Peyer's patch (tissue), 4 donors: ENCODE data around the gene BCKDK. TPM values are rescaled to one million over a fixed set of nuclear protein-coding genes. Genes with fewer than 3 reads are reported as not detected.

Experiments used
- DNase-seq, 3 donors: peaks; one replicate each; pipeline ENCODE4 v3.0.0-alpha.2; 2017 to 2019
- H3K27ac ChIP-seq, 4 donors: fragments of 200-600 bp; sonication (generic); one replicate each; pipeline ENCODE4 v1.5.1; 2016 to 2019
- H3K27me3 ChIP-seq, 2 donors: fragments of 200-600 bp; sonication (generic); one replicate each; pipeline ENCODE4 v1.5.1; 2019
- H3K36me3 ChIP-seq, 3 donors: fragments of 200-600 bp; sonication (generic); one replicate each; pipeline ENCODE4 v1.5.1; 2016 to 2019
- H3K4me1 ChIP-seq, 4 donors: fragments of 200-600 bp; sonication (generic); one replicate each; pipeline ENCODE4 v1.5.1; 2016 to 2019
- H3K4me3 ChIP-seq, 4 donors: fragments of 200-600 bp; sonication (generic); 1 replicate in 3 of 4; 2 replicates in 1 of 4; pipeline ENCODE4 v1.5.1; 2016 to 2019; ENCODE audit warnings: mild to moderate bottlenecking in 1 of 4
- H3K9me3 ChIP-seq, 4 donors: fragments of 200-600 bp; sonication (generic); one replicate each; pipeline ENCODE4 v1.5.1; 2016 to 2019; ENCODE audit warnings: mild to moderate bottlenecking in 1 of 4
- POLR2A ChIP-seq, 2 donors: fragments of 450-650 bp; IDR thresholded peaks; one replicate each; pipeline ENCODE4 v1.5.1; 2017; ENCODE audit warnings: antibody characterized with exemption in 2 of 2, mild to moderate bottlenecking in 2 of 2, moderate library complexity in 2 of 2
- total RNA-seq, 4 donors: library from RNA; depleted of rRNA; stranded (reverse); fragments of >200 nt; gene quantifications; one replicate each; pipeline ENCODE4 v1.1.0, GENCODE V29; 2016
- TF ChIP-seq, protein P1 (sequence below), 6 experiments: fragments of 450-650 bp in 4 of 6; fragments of 200-600 bp in 2 of 6; sonication (generic) in 1 of 6; IDR thresholded peaks; one replicate each; pipeline ENCODE4 v1.5.1; 2017 to 2019; ENCODE audit warnings: antibody characterized with exemption in 6 of 6, mild to moderate bottlenecking in 3 of 6, moderate library complexity in 1 of 6

BCKDK gene
- total RNA-seq, 4 donors from 2014 or later: 30.5 to 71.4 (median 41.8) TPM

DNA sequence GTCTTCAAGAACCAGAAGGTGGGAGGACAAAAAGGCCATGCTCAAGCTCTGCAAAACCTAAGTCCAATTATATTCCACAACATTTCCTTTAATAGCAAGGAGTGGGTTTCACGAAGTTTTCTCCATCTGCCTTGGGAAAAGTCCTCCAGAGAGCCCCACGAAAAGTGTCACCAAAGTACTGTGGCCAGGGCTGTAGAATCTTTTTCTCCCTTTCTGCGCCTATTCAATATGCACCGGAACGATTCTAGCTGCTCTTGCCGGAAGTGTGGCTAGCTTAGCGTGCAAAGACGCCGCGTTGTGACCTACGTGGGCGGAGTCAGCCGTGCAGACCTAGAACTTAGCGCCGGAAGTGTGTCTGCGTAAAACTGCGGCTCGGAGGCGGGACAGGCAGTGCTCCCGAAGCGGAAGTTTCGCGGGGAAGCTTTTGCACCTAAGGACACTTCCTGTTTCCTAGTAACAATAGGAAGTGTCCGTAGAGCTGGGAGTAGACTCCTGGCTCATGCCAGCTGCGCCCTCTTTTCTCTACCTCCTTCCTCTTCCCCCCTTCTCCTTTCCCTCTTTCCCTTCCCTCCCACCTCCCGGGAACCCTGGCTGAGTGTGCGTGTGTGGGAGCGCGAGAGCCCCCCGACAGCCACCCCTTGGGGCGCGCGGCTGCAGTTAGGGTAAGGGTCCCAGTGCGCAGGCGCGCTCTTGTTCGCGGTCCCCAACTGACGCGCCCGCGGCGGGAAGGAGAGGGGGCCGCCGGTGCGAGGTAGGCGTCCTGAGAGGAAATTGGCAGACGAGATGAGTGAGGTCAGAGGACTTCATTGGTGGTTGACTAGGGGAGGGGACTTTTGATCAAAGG, 34.0 kb upstream of the BCKDK start, which contains the start of the genes ZNF646 and ZNF668:
TSS of gene ZNF646 (plus strand) at position 453 of the 844 bp plus-strand sequence. CDS start 1,903 bp downstream, outside the sequence.
TSS of gene ZNF668 (minus strand) at position 271 of the 844 bp plus-strand sequence. CDS start 9,781 bp downstream, outside the sequence.
- Histone ChIP-seq H3K4me3 (peak within 1 kb of the TSS; percentile 76 to 96 (median 93)), H3K9me3 (no peaks in the 10 kb centered on the region), H3K27ac (peak within 1 kb of the TSS; percentile 89 to 96 (median 95)), H3K36me3 (peaks cover 0 to 32% (median 0%) of the 10 kb centered on the region in 3 donors), H3K4me1 (peaks cover 4 to 30% (median 6%) of the 10 kb centered on the region in 4 donors), H3K27me3 (no peaks in the 10 kb centered on the region)
- TF ChIP-seq, protein P1, sequence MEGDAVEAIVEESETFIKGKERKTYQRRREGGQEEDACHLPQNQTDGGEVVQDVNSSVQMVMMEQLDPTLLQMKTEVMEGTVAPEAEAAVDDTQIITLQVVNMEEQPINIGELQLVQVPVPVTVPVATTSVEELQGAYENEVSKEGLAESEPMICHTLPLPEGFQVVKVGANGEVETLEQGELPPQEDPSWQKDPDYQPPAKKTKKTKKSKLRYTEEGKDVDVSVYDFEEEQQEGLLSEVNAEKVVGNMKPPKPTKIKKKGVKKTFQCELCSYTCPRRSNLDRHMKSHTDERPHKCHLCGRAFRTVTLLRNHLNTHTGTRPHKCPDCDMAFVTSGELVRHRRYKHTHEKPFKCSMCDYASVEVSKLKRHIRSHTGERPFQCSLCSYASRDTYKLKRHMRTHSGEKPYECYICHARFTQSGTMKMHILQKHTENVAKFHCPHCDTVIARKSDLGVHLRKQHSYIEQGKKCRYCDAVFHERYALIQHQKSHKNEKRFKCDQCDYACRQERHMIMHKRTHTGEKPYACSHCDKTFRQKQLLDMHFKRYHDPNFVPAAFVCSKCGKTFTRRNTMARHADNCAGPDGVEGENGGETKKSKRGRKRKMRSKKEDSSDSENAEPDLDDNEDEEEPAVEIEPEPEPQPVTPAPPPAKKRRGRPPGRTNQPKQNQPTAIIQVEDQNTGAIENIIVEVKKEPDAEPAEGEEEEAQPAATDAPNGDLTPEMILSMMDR (IDR thresholded peaks at IDR 0.05): peak in 1 of 6 experiments; percentile 12
- peak; percentile 45 to 82 for TF ChIP-seq POLR2A (IDR thresholded peaks at IDR 0.05)
- peak; percentile 98 to 100 (median 99) for DNase-seq

DNA sequence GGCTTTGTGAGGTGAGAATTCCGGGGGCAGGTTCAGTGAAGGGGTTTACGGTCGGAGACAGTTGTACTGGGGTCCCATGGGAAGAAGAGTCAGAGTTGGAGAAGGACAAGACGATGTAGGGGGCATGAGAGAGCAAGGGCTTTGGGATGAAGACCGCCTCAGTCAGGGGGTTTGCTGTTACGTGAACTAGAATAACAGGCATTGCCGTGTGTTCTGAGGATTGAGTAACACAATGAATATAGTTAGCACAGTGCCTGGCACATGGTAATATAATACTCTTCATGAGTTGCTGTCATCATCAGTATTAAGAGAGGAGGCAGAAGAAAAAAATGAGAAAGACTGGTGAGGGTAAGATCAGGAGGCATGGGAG, 33.4 kb upstream of the BCKDK start:
- H3K9me3 ChIP-seq: no peaks in the 10 kb centered on the region
- H3K27ac ChIP-seq: peak overlapping the region; percentile 89 to 96 (median 95)

DNA sequence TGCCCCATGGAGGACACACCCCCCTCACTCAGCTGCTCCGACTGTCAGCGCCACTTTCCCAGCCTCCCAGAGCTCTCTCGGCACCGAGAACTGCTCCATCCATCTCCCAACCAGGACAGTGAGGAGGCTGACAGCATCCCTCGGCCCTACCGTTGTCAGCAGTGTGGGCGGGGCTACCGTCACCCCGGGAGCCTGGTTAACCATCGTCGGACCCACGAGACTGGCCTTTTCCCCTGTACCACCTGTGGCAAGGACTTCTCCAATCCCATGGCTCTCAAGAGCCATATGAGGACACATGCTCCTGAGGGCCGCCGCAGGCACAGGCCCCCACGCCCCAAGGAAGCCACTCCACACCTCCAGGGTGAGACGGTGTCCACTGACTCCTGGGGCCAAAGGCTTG, 31.9 kb upstream of the BCKDK start:
- H3K27me3 ChIP-seq: no peaks in the 10 kb centered on the region
- H3K9me3 ChIP-seq: no peaks in the 10 kb centered on the region
- peaks cover 0 to 52% (median 0%) of the 10 kb centered on the region in 3 donors for H3K36me3 ChIP-seq
- H3K4me1 ChIP-seq: peaks cover 4 to 30% (median 6%) of the 10 kb centered on the region in 4 donors
- no peak overlapping the region for H3K4me3 ChIP-seq
- no peak for DNase-seq
- no peak for TF ChIP-seq POLR2A (IDR thresholded peaks at IDR 0.05)
- TF ChIP-seq, protein P1 (IDR thresholded peaks at IDR 0.05): no peak
- H3K27ac ChIP-seq: no peak overlapping the region

More for the DNA sequence above, 33.4 kb upstream of the BCKDK start:
- H3K4me3 ChIP-seq: peak overlapping the region; percentile 76 to 96 (median 93)
- no peak for DNase-seq
- no peaks in the 10 kb centered on the region for H3K27me3 ChIP-seq
- peaks cover 0 to 38% (median 0%) of the 10 kb centered on the region in 3 donors for H3K36me3 ChIP-seq
- H3K4me1 ChIP-seq: peaks cover 4 to 30% (median 6%) of the 10 kb centered on the region in 4 donors
- TF ChIP-seq, protein P1 (IDR thresholded peaks at IDR 0.05): no peak
- no peak for TF ChIP-seq POLR2A (IDR thresholded peaks at IDR 0.05)

DNA sequence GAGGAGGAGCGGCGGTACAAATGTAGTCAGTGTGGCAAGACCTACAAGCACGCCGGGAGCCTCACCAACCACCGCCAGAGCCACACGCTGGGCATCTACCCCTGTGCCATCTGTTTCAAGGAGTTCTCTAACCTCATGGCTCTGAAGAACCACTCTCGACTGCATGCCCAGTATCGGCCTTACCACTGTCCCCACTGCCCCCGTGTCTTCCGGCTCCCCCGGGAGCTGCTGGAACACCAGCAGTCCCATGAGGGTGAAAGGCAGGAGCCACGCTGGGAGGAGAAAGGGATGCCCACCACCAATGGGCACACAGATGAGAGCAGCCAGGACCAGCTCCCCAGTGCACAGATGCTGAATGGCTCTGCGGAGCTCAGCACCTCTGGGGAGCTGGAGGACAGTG, 31.2 kb upstream of the BCKDK start:
- Histone ChIP-seq H3K27ac (no peak overlapping the region), H3K27me3 (no peaks in the 10 kb centered on the region), H3K4me1 (peaks cover 1 to 30% (median 5%) of the 10 kb centered on the region in 4 donors), H3K4me3 (no peak overlapping the region), H3K9me3 (no peaks in the 10 kb centered on the region), H3K36me3 (peaks cover 0 to 57% (median 0%) of the 10 kb centered on the region in 3 donors)
- TF ChIP-seq POLR2A (IDR thresholded peaks at IDR 0.05): no peak
- TF ChIP-seq, protein P1 (IDR thresholded peaks at IDR 0.05): no peak
- DNase-seq: no peak

DNA sequence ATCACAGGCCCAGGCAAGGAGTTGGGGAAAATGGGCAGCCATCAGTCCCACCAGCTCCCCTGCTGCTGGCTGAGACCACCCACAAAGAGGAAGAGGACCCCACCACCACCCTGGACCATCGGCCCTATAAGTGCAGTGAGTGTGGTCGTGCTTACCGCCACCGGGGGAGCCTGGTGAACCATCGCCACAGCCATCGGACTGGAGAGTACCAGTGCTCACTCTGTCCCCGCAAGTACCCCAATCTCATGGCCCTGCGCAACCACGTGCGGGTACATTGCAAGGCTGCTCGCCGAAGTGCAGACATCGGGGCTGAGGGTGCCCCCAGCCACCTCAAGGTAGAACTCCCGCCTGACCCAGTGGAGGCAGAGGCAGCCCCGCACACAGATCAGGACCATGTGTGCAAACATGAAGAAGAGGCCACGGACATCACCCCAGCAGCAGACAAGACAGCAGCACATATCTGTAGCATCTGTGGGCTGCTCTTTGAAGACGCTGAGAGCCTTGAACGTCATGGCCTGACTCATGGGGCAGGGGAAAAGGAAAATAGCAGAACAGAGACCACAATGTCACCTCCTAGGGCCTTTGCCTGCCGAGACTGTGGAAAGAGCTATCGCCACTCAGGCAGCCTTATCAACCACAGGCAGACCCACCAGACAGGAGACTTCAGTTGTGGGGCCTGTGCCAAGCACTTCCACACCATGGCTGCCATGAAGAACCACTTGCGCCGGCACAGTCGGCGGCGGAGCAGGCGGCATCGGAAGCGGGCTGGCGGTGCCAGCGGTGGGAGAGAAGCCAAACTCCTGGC, 30.4 kb upstream of the BCKDK start:
- Histone ChIP-seq H3K36me3 (peaks cover 0 to 60% (median 0%) of the 10 kb centered on the region in 3 donors), H3K4me3 (no peak overlapping the region), H3K27me3 (no peaks in the 10 kb centered on the region), H3K9me3 (no peaks in the 10 kb centered on the region), H3K27ac (no peak overlapping the region), H3K4me1 (peaks cover 0 to 29% (median 2%) of the 10 kb centered on the region in 4 donors)
- DNase-seq: peak in 1 of 3 donors; percentile 48
- no peak for TF ChIP-seq POLR2A (IDR thresholded peaks at IDR 0.05)
